HTERT RPE-1 (cell line): ENCODE results near the gene RSPH1.

Experiments
- in situ Hi-C: fragments of 300-500 bp; cut with MboI; formaldehyde crosslinking; loops from 4 replicates; pipeline ENCODE4 v1.14.3; 2020; ENCODE audit warnings: low sequenced_read_pairs

The RSPH1 gene

DNA sequence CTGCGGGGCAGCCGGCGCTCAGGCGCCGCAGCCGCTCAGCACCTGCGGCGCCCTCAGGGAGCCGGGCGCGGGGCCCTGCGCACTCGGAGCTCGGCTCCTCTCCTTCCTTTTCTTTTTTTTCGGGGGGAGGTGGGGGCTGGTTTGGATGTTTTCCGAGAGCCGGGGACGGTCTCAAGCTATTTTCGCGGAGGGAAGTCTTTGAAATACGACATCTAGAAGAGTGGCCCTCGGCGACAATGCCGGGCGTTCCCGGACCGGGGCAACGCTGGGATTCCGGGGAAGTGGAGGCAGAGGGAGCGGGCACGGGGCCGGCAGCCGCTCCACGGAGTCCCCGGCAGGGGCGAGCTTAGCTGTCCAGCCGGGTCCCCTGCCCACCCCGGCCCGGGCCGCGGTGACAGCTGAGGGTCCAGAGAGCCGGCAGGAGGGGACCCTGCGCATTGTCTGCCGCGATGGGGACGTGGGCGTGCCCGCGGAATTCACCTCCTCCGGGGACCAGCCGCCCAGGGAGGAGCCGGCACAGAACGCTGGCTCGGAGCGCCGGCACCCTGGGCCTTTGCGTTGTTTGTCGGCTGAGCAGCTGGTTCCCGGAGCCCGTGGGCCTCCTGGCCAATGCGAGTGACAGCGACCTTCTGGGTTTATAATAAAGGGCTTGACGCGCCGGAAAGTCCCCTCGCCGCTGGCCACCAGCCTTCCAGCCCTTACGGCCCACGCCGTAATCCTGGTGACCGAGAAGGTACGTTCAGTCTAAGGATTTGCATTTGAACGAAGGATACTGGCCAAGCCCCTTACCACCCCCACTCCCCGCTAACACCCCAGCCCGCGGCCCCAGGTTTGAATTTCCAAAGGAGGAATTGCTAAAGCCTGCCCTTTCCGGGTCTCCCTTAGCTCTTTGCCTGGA lies 18.2 kb upstream of the RSPH1 start:
- in situ Hi-C loops = no loop called here

- in situ Hi-C loops = no loop called here
These were observed 17.3 kb upstream of the RSPH1 start, which contains the start of gene SLC37A1 for GRCh38 chr21:42513151-42513984. TSS of gene SLC37A1 (plus strand) at chr21:42513852. CDS start at chr21:42518455, 4,603 bp downstream.

GRCh38 chr21:42512346-42513034 lies 16.5 kb upstream of the RSPH1 start:
- in situ Hi-C loops = no loop called here

- in situ Hi-C loops = no loop called here
These were observed 13.2 kb upstream of the RSPH1 start for GRCh38 chr21:42509244-42509643.

DNA sequence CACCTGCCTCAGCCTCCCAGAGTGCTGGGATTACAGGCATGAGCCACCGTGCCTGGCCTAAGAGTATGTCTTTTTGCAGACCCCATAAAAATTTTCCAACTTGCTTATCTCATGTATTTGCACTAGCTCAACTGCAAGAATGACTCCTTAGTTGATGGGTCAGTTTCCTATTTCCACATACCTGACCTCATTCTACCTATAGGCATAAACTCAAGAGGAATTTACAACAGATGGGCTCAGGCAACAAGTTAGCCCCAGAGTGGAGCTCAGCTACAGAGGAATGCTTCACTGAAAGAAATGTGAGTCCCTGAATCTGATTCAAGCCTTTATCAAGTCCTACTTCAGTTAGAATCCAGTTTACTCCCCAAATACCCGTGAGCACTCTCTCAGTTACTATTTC lies 12.3 kb upstream of the RSPH1 start:
- in situ Hi-C loops = no loop called here

DNA sequence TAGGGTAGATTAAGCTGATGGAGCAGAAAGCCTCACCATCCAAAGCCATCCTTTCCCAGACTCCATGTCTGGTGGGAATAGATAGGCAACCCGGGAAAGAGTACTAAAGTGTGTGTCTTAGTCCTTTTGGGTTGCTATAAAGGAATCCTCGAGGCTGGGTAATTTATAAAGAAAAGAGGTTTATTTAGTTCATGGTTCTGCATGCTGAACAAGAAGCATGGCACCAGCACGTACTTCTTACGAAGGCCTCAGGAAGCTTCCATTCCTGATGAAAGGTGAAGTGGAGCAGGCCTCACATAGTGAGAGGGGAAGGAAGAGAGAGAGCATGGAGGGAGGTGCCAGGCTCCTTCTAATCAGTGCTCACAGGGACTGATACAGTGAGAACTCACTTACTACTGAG lies 11.4 kb upstream of the RSPH1 start:
- in situ Hi-C loops = no loop called here

- in situ Hi-C loops = no loop called here
These were observed 9.2 kb upstream of the RSPH1 start for GRCh38 chr21:42505090-42505726.

GRCh38 chr21:42503711-42504110 lies 7.7 kb upstream of the RSPH1 start:
- in situ Hi-C loops = no loop called here

DNA sequence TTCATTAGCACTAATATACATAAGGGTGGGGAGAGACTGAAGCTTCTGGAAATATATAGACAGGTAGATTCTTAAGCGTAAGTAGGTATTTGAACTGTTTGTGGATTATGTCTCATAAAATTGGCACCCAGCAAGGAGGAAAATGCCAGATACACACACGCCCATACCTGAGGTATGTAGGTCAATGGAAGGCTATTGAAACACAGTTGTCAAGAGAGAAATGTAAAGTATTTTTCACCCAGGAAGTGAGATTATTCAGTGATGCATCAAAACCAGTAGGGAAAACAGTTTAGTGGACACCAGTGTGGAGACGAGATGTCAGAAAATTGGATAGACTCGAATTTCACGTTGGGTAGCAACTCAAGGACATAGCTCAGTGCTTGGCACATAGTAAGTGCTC lies 4.7 kb upstream of the RSPH1 start:
- in situ Hi-C loops = no loop called here

DNA sequence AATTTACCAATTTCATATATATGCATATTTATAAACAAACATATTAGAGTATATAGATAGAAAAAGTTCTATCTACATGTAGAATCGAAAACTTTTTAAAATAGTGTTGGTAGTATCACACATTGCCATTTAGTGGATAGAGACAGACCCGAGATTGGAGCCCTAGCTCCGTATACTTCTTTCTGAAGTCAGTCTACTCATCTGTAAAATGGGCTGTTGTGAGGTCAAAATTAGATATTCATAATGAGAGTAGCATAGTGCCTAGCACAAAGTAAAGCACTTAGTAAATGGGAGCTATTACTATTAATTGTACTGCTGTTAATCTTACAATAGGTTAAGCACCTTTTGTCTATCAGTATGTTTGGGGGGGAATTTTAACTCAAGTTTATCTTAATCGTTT lies 4.2 kb upstream of the RSPH1 start:
- in situ Hi-C loops = no loop called here

DNA sequence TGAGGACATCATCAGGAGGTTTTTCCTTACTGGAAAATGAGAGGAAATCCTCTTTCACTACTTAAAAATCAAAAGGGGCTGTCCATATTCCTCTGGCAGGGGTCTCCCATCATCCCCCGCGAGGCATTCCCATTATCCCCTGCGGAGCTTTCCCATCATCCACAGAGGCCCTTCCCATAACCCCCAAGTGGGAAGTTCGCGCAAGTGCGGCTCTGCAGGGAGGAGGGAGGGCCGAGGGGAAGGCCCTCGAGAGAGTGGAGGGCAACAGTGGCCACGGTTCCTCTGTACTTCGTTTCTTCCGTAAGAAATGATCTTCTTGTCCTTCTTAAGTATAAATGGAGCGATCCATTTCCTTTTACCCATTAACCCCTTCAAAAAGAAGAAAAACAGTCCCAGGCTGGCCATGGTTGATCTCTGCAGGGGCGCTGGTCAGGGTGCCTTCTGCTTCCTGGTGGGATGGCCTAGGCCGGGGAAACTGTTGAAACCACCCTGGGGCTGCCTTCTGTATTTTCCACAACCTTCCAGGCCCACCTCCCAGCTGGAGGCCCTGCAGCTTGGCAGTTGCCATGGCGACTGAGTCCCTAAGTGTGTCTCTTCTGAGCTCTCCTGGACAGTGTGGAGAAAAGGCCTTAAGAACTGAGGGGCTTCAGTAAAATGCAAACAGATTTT lies 3.6 kb upstream of the RSPH1 start:
- in situ Hi-C loops = no loop called here

DNA sequence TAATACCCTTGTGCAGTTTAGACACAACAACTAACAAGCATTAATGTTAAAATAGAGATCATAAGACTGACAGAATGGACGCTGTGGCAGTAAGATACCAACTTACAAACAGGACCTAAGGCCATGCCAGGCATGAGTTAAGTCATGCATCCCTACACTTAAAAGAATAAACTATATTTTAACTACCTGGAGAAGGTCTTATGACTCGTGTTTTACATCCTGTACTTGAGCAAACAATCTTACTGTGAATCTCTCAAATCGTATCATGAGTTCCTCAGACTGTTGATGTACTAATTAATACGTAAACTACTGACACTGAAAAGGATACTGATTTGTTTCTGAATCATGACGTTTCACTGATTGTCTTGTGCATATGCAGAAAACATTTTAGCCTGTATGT lies 2.0 kb upstream of the RSPH1 start:
- in situ Hi-C loops = no loop called here

DNA sequence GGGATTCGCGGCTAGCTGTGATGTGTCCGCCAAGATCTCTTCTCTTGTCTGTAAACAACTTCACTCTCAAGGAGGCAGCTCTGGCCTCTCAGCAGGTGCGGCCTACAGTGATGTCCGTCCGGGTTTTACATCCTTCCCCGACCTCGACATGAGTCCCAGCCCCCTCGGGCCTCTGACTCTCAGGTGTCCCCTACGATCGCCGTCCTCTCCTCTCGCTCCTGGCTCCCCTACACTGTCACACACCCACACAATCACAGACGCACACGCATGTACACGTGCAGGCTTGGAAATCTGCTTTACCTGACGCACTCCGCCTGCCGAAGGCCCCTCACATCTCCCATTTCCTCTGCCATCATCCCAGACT lies 797 bp upstream of the RSPH1 start:
- in situ Hi-C loops = no loop called here

DNA sequence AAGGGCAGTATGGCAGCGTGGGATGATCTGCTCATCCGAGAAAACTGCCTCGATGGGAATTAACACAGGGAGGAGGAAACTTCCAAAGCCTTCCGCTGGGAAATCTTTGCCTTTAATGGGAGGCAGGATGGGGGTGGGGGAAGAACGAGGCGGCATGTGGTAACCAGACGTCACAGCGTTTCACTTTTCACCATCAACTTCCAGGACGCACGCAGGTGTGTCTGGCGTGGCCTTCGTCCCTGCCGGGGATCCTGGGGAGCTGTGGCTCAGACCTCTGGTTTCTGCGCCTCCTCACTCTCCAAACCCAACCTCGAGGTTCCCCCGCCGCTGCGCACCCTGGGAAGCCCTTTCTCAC lies 282 bp downstream of the RSPH1 start:
- in situ Hi-C loops = no loop called here

DNA sequence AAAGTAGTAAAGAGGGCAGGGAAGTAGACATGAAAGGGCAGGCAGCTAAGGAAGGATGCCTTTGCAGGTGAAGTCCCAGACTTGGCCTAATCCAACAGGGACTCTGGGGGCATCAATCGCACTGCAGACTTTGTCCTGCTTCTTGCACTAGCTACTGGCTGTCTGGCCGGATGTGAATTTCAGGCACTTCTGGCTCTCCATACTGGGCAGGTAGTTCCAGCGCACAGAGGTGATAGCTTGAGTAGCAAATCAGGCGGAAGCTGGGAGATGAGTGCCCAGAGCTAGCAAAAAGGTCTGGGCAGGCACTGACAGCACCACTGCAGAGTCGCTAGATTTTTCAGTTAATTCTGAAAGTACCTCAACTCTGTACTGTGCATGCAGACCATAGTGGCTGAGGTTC lies 997 bp downstream of the RSPH1 start:
- in situ Hi-C loops = no loop called here

DNA sequence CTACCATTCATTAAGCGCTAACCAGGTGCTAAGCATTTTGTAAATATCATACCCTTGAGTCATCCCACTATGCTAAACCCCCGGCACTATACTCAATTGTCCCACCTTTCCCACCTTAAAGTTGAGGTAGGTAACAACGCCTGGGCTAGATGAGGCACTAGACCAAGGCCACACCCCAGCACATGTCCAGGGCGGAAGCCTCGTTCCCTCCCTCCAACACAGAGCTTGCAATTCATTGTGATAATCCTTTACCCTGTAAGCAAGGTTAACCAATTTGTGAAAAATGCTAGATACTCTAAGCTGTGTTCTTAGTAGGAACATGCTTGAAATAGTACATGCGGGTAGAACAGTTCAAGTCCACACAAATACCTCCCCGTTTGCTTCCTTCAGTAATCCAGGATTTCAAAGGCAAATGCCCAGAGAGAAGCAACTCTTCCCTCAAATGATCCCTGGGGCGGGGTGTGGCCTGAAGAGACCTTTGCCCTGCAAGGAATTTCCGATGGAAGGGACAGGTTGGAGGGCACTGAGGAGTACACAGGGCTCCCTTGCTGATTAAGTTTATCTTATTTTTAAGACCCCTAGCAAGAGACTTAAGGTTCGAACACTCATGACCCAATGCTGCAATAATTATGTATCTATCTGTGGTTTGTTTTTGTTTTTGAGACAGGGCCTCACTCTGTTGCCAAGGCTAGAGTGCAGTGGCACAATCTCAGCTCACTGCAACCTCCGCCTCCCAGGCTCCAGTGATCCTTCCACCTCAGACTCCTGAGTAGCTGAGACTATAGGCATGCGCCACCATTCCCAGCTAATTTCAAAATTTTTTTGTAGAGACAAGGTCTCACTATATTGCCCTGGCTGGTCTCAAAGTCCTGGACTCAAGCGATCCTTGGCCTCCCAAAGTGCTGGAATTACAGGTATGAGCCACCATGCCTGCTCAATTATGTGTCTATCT lies 2.6 kb downstream of the RSPH1 start:
- in situ Hi-C loops = no loop called here

- in situ Hi-C loops = no loop called here
These were observed 3.8 kb downstream of the RSPH1 start for GRCh38 chr21:42492201-42492600.

DNA sequence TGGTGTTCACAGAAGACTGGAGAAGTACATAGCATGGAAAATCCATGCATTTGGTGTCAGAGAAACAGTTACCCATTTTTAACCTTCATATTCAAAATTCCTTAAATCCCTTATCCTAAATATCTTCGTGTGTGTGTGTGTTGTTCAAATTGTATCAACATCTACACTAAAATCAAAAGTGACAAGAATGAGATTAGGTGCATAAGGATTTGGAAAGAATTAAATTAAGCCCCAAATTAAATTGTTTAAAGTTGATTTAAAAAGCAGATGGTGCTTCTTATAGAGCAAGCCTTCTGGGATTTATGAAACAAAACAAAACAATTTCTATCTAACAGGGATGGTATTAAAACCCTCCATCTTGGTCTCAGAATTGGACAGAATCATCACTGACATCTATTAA lies 4.7 kb downstream of the RSPH1 start:
- in situ Hi-C loops = no loop called here

DNA sequence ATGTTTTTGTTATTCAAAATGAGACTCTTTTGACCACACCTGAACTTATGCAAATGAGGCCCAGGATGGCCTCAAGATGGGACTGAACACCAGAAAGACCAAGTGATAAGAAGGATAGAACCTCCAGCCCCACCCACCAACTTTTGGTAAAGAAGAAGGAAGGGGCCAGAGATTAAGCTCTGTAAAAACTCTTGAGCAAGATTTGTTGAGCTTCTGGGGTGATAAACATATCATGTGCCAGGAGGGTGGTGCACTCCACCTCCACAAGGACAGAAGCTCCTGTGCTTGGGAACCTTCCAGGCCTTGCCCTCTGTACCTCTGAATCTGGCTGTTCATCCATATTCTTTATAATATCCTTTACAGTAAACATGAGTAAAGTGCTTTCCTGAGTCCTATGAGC lies 5.3 kb downstream of the RSPH1 start:
- in situ Hi-C loops = no loop called here
